ENCODE results near the gene PRR18. TPM values are rescaled to one million over a fixed set of nuclear protein-coding genes. Genes with fewer than 3 reads are reported as not detected.
A peak's percentile ranks its signal among the peaks of the same experiment; 100 is the strongest.

The PRR18 gene
- total and polyA plus RNA-seq, 2 of the 13 experiments (the other 11 are each of a cell fraction or from before 2014, with no cell fraction given): 0.04 TPM

DNA sequence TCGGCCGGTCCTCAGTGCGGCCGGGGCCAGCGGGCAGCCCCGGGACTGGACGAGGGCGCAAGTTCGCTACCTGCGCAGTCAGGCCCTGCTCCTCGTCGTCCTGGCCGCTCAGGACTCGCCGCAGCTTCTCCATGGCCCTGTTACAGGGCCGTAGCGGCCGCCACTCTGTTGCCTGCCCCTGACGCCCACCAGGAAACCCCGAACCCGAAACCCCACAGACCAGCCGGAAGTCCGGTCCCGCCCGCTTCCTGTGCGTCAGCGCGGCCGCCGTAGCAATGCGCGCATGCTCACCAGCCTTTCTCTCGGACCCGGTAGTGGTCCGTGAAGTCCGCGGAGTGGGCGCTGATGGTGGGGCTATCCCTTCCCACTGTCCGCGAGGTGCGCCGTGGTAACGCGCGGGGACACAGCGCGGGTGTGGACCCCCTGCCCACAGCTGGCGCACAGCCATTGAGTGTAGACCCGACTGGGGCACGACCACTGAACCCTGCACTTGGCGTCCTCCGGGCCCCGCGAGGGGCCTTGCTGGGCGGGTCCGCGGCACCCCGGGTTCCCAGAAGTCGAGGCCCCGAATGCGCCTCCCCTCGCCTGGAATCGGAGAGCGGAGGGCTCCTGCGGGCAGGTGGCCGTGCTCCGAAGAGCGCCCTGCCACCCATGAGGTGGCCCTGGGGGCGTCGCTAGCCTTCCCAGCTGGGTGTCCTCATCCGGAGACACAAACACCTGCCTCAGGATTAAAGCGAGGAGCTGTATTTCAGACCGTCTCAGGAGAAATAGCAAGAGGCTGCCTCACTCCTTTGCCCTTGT is 34.4 kb upstream of the PRR18 start, which contains the start of gene SFT2D1 (continued):
- peak; percentile 46; the same call in 1 of the 2 replicates for TF ChIP-seq ZNF281 (CRISPR knock-in tag; IDR thresholded peaks at IDR 0.05; ENCODE audit: borderline replicate concordance)
- TF ChIP-seq GATAD2A (CRISPR knock-in tag; IDR thresholded peaks at IDR 0.05): peak; percentile 75
- TF ChIP-seq, protein P1, sequence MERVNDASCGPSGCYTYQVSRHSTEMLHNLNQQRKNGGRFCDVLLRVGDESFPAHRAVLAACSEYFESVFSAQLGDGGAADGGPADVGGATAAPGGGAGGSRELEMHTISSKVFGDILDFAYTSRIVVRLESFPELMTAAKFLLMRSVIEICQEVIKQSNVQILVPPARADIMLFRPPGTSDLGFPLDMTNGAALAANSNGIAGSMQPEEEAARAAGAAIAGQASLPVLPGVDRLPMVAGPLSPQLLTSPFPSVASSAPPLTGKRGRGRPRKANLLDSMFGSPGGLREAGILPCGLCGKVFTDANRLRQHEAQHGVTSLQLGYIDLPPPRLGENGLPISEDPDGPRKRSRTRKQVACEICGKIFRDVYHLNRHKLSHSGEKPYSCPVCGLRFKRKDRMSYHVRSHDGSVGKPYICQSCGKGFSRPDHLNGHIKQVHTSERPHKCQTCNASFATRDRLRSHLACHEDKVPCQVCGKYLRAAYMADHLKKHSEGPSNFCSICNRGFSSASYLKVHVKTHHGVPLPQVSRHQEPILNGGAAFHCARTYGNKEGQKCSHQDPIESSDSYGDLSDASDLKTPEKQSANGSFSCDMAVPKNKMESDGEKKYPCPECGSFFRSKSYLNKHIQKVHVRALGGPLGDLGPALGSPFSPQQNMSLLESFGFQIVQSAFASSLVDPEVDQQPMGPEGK (CRISPR knock-in tag; IDR thresholded peaks at IDR 0.05): peak; percentile 47
- TF ChIP-seq ZNF572 (CRISPR knock-in tag; IDR thresholded peaks at IDR 0.05): peak; percentile 85
- TF ChIP-seq MBD4 (IDR thresholded peaks at IDR 0.05; ENCODE audit: borderline replicate concordance, low read length): no peak
- peak; percentile 58 for TF ChIP-seq SMYD3 (CRISPR knock-in tag; IDR thresholded peaks at IDR 0.05)
- TF ChIP-seq MXD1 (CRISPR knock-in tag; IDR thresholded peaks at IDR 0.05): peak; percentile 95
- peak; percentile 60; the same call in 1 of the 2 replicates for TF ChIP-seq ZNF556 (CRISPR knock-in tag; IDR thresholded peaks at IDR 0.05; ENCODE audit: borderline replicate concordance)
- TF ChIP-seq MEIS2 (CRISPR knock-in tag; IDR thresholded peaks at IDR 0.05): peak; percentile 85; the same call in 1 of the 2 replicates
- TF ChIP-seq SCMH1 (CRISPR knock-in tag; IDR thresholded peaks at IDR 0.05; ENCODE audit: borderline replicate concordance): no peak
- no peak for TF ChIP-seq ZNF441 (CRISPR knock-in tag; IDR thresholded peaks at IDR 0.05; ENCODE audit: borderline replicate concordance)
- TF ChIP-seq, protein P2, sequence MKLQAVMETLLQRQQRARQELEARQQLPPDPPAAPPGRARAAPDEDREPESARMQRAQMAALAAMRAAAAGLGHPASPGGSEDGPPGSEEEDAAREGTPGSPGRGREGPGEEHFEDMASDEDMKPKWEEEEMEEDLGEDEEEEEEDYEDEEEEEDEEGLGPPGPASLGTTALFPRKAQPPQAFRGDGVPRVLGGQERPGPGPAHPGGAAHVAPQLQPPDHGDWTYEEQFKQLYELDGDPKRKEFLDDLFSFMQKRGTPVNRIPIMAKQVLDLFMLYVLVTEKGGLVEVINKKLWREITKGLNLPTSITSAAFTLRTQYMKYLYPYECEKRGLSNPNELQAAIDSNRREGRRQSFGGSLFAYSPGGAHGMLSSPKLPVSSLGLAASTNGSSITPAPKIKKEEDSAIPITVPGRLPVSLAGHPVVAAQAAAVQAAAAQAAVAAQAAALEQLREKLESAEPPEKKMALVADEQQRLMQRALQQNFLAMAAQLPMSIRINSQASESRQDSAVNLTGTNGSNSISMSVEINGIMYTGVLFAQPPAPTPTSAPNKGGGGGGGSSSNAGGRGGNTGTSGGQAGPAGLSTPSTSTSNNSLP (IDR thresholded peaks at IDR 0.05; ENCODE audit: low read depth, low read length): no peak
- TF ChIP-seq TBX2 (CRISPR knock-in tag; IDR thresholded peaks at IDR 0.05; ENCODE audit: borderline replicate concordance): peak; percentile 85
- no peak for TF ChIP-seq SRF (IDR thresholded peaks at IDR 0.05; ENCODE audit: low read depth, low read length)
- TF ChIP-seq, protein P3, sequence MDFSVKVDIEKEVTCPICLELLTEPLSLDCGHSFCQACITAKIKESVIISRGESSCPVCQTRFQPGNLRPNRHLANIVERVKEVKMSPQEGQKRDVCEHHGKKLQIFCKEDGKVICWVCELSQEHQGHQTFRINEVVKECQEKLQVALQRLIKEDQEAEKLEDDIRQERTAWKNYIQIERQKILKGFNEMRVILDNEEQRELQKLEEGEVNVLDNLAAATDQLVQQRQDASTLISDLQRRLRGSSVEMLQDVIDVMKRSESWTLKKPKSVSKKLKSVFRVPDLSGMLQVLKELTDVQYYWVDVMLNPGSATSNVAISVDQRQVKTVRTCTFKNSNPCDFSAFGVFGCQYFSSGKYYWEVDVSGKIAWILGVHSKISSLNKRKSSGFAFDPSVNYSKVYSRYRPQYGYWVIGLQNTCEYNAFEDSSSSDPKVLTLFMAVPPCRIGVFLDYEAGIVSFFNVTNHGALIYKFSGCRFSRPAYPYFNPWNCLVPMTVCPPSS (IDR thresholded peaks at IDR 0.05): no peak
- no peak for TF ChIP-seq ZNF678 (CRISPR knock-in tag; IDR thresholded peaks at IDR 0.05)
- TF ChIP-seq ZNF878 (CRISPR knock-in tag; IDR thresholded peaks at IDR 0.05): no peak; the same call in 1 of the 2 replicates
- peak; percentile 9; the same call in 1 of the 2 replicates for TF ChIP-seq NFYC (CRISPR knock-in tag; IDR thresholded peaks at IDR 0.05)
- TF ChIP-seq, protein P4, sequence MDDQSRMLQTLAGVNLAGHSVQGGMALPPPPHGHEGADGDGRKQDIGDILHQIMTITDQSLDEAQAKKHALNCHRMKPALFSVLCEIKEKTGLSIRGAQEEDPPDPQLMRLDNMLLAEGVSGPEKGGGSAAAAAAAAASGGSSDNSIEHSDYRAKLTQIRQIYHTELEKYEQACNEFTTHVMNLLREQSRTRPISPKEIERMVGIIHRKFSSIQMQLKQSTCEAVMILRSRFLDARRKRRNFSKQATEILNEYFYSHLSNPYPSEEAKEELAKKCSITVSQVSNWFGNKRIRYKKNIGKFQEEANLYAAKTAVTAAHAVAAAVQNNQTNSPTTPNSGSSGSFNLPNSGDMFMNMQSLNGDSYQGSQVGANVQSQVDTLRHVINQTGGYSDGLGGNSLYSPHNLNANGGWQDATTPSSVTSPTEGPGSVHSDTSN (CRISPR knock-in tag; IDR thresholded peaks at IDR 0.05; ENCODE audit: borderline replicate concordance): 0 out of 2 replicates have a peak, but pooled peaks have one; percentile 41

Data from HepG2 (cell line).